Activated CD8-positive, alpha-beta memory T cell treated with anti-CD3 and anti-CD28 coated beads, Interleukin-2, amount 50 U/mL, for 1 hour (primary cell): ENCODE data around the gene MPZ.
"Not testable (repeated sequence)": the region's sequence is repeated elsewhere in the genome, so short reads cannot be mapped to it uniquely, and the experiment has no call there.

Source experiments
- DNase-seq: peaks from one replicate; pipeline ENCODE4 v3.0.0-alpha.2; 2020; ENCODE audit errors: extremely low read depth

MPZ gene

GRCh38 chr1:161299347-161299746 is 10.4 kb downstream of the MPZ start:
- DNase-seq = no peak

GRCh38 chr1:161298116-161298515 is 11.7 kb downstream of the MPZ start:
- no peak for DNase-seq

- DNase-seq = no peak
These were observed 12.4 kb downstream of the MPZ start for GRCh38 chr1:161297415-161297814.

- DNase-seq = no peak
These were observed 19.0 kb downstream of the MPZ start for GRCh38 chr1:161290779-161291178.

- no peak for DNase-seq
These were observed 22.2 kb downstream of the MPZ start for GRCh38 chr1:161287482-161288054.

- DNase-seq = no peak
These were observed 24.2 kb downstream of the MPZ start for GRCh38 chr1:161285521-161285920.

- no peak for DNase-seq
These were observed 24.7 kb downstream of the MPZ start for GRCh38 chr1:161285113-161285512.

GRCh38 chr1:161282991-161283390 is 26.8 kb downstream of the MPZ start:
- no peak for DNase-seq

- DNase-seq = no peak
These were observed 34.9 kb downstream of the MPZ start for GRCh38 chr1:161274874-161275273.

- DNase-seq = no peak
These were observed 36.4 kb downstream of the MPZ start for GRCh38 chr1:161273402-161273801.

GRCh38 chr1:161267321-161267720 is 42.4 kb downstream of the MPZ start:
- no peak for DNase-seq

GRCh38 chr1:161266836-161267235 is 42.9 kb downstream of the MPZ start:
- DNase-seq = no peak

GRCh38 chr1:161266202-161266601 is 43.6 kb downstream of the MPZ start:
- no peak for DNase-seq

GRCh38 chr1:161265305-161265704 is 44.5 kb downstream of the MPZ start:
- no peak for DNase-seq

- no peak for DNase-seq
These were observed 48.2 kb downstream of the MPZ start for GRCh38 chr1:161261261-161262235.

- DNase-seq = no peak
These were observed 49.1 kb downstream of the MPZ start for GRCh38 chr1:161260376-161261260.

- no peak for DNase-seq
These were observed 50.0 kb downstream of the MPZ start for GRCh38 chr1:161259765-161260164.

- no peak for DNase-seq
These were observed 50.4 kb downstream of the MPZ start for GRCh38 chr1:161259345-161259702.

- DNase-seq = peak; percentile 11
These were observed 51.1 kb downstream of the MPZ start, which contains the start of gene PCP4L1 for GRCh38 chr1:161258439-161259344. TSS of gene PCP4L1 (plus strand) at chr1:161258745. CDS start at chr1:161258975, 230 bp downstream.

- DNase-seq = not testable (repeated sequence)
These were observed 52.7 kb downstream of the MPZ start for GRCh38 chr1:161257109-161257508.

- DNase-seq = not testable (repeated sequence)
These were observed 53.7 kb downstream of the MPZ start for GRCh38 chr1:161255955-161256520.
